ENCODE data around the gene PEBP1. TPM values are rescaled to one million over a fixed set of nuclear protein-coding genes. Genes with fewer than 3 reads are reported as not detected.

The PEBP1 gene
- total RNA-seq (2014; rRNA removed; shearing (Covaris generic)) = 251 and 299 TPM in 2 replicates

- DNase-seq (ENCODE audit: low read depth) = peak; percentile 89
Measured at GRCh38 chr12:118135788-118136558, at the start of gene PEBP1. PEBP1 (plus strand) TSS chr12:118136124; CDS start chr12:118136210, 86 bp downstream.

- no peak for DNase-seq (ENCODE audit: low read depth)
Measured at GRCh38 chr12:118089782-118090181, 46.1 kb upstream of the PEBP1 start.

- DNase-seq (ENCODE audit: low read depth) = no peak
Measured at GRCh38 chr12:118094039-118094438, 41.9 kb upstream of the PEBP1 start.

GRCh38 chr12:118098401-118098800 lies 37.5 kb upstream of the PEBP1 start:
- no peak for DNase-seq (ENCODE audit: low read depth)

- no peak for DNase-seq (ENCODE audit: low read depth)
Measured at GRCh38 chr12:118098911-118099671, 36.8 kb upstream of the PEBP1 start.

- no peak for DNase-seq (ENCODE audit: low read depth)
Measured at GRCh38 chr12:118101051-118101450, 34.9 kb upstream of the PEBP1 start.

- peak; percentile 79 for DNase-seq (ENCODE audit: low read depth)
Measured at GRCh38 chr12:118102070-118102469, 33.9 kb upstream of the PEBP1 start.

GRCh38 chr12:118102609-118103008 lies 33.3 kb upstream of the PEBP1 start:
- DNase-seq (ENCODE audit: low read depth) = no peak

GRCh38 chr12:118103201-118103600 lies 32.7 kb upstream of the PEBP1 start:
- peak; percentile 31 for DNase-seq (ENCODE audit: low read depth)

- DNase-seq (ENCODE audit: low read depth) = peak; percentile 82
Measured at GRCh38 chr12:118103601-118104382, 32.1 kb upstream of the PEBP1 start, which contains the start of gene VSIG10. VSIG10 (minus strand) TSS chr12:118104011; CDS start chr12:118103671, 340 bp downstream.

- no peak for DNase-seq (ENCODE audit: low read depth)
Measured at GRCh38 chr12:118107011-118107410, 28.9 kb upstream of the PEBP1 start.

GRCh38 chr12:118107694-118108093 lies 28.2 kb upstream of the PEBP1 start:
- DNase-seq (ENCODE audit: low read depth) = no peak

- peak; percentile 25 for DNase-seq (ENCODE audit: low read depth)
Measured at GRCh38 chr12:118109088-118109487, 26.8 kb upstream of the PEBP1 start.

- no peak for DNase-seq (ENCODE audit: low read depth)
Measured at GRCh38 chr12:118119449-118119879, 16.5 kb upstream of the PEBP1 start.

GRCh38 chr12:118120579-118121363 lies 15.2 kb upstream of the PEBP1 start:
- peak; percentile 64 for DNase-seq (ENCODE audit: low read depth)

GRCh38 chr12:118122264-118122663 lies 13.7 kb upstream of the PEBP1 start:
- no peak for DNase-seq (ENCODE audit: low read depth)

GRCh38 chr12:118124333-118124874 lies 11.5 kb upstream of the PEBP1 start:
- no peak for DNase-seq (ENCODE audit: low read depth)

GRCh38 chr12:118125743-118126118 lies 10.2 kb upstream of the PEBP1 start:
- DNase-seq (ENCODE audit: low read depth) = no peak

- no peak for DNase-seq (ENCODE audit: low read depth)
Measured at GRCh38 chr12:118126119-118126757, 9.7 kb upstream of the PEBP1 start.

GRCh38 chr12:118127867-118128266 lies 8.1 kb upstream of the PEBP1 start:
- DNase-seq (ENCODE audit: low read depth) = no peak
